Activated CD4-positive, CD25-positive, alpha-beta regulatory T cell treated with anti-CD3 and anti-CD28 coated beads, Interleukin-2, amount 50 U/mL, for 16 hours (primary cell): Measurements from ENCODE around the gene ST6GALNAC3.
"Not testable (repeated sequence)": the region's sequence is repeated elsewhere in the genome, so short reads cannot be mapped to it uniquely, and the experiment has no call there.

Experiments
- DNase-seq: peaks from one replicate; pipeline ENCODE4 v3.0.0-alpha.2; 2020; ENCODE audit warnings: low read depth, low spot score

Gene ST6GALNAC3

GRCh38 chr1:76073481-76073880 lies 1.1 kb upstream of the ST6GALNAC3 start:
- DNase-seq, result no peak

DNA sequence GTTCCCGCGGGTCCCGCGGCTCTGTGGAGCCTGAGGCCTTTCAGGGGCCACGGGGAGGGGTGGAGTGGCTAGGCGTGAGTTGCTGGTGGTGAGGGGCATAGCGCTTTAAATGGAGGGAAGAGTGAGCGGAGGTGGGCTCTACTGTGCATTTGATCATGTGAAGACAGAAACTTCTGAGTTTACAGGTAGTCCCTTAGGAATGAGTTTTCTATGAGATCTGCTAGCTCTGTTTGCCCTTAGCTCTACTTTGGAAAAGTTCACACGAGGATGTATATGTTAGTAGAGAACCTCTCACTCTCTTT lies 593 bp downstream of the ST6GALNAC3 start:
- no peak for DNase-seq

GRCh38 chr1:76075877-76076276 lies 1.3 kb downstream of the ST6GALNAC3 start:
- no peak for DNase-seq

GRCh38 chr1:76079475-76080227 lies 5.1 kb downstream of the ST6GALNAC3 start:
- DNase-seq, result no peak

DNA sequence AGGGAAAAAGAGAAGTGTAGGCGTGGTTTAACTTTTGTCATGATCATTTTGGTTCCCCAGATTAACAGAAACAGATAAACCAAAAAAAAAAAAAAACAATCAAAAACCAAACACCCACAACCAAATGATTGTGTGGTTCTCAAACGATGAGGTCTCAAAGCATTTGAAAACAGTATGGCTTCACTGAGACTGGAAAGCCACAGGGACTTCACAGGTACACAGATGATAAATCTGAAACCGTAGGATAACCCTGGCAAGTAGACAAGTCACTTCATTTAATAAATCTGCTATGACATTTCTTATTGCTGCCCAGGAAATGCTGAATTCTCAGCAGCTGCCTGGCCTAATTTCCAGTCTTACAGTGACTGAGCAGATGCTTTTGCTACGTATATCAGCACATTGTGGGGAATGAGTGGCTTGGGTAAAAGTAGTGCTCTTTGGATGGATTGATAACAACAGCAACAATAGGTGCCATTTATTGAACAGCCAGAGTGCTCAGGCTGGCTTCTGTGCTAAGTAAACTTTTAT lies 6.1 kb downstream of the ST6GALNAC3 start:
- no peak for DNase-seq

DNA sequence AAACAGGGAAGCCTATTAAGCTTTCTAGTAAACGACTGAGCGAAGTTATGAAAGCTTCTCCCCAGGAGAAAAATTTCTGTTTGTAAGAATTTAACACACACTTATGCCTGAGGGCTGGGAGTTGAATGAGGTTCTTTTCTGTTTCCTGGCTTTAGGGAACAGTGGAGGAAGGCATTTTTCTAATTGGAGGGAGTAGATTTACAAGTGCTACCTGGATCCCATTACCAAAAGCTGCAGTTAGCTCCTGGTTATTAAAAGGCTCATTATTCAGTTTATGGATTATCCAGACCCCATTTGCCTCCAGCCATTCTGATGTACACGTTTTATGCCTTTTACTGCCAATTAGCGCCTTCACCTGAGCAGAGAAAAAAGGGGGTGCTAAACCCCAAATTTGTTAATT lies 7.5 kb downstream of the ST6GALNAC3 start:
- DNase-seq, result no peak

GRCh38 chr1:76083189-76083588 lies 8.6 kb downstream of the ST6GALNAC3 start:
- DNase-seq, result no peak

DNA sequence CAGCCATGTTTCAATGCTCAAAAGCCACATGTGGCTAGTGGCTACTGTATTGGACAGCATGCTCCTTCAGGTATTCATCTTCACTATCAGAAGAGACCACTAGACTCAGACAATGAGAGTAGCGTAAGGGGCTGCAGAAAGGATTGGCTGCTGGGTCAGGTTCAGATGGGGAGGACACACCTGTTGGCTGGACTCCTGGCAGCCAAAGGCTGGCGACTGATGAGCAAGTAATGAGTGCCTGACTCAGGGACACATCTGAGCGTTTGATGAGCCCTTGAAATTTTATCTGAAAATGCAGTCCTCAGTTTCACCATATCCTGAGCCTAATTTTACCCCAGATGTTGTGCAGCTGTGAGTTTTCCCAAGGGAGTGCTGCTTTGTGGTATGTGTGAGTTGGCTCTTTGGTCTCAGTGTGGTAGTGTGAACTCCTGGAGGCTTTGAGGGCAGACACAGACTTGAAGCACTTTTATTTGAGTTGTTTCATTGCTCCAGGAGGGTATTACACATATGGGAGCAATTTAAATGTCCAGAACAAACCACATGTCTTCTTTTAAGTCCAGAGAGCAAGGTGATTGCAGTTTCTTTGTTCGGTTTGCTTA lies 9.6 kb downstream of the ST6GALNAC3 start:
- DNase-seq, result no peak

DNA sequence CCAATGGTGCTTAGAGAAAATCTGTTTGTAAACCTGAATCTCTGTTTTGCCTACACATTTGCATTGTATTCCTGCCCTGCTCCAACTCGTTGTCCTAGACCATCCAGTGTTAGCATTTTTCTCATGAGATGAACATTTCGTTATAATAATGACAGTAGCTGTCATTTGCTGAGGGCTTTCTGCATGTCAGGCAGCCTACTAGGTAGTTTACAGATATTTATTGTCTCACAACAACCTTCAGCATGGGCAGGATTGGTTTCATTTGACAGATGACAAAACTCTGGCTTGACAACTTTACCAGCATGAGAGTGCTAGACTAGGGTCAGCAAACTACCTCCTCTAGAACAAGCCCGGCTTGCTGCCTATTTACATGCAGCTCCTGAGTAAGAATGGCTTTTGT lies 10.1 kb downstream of the ST6GALNAC3 start:
- no peak for DNase-seq

- no peak for DNase-seq
These were observed 11.6 kb downstream of the ST6GALNAC3 start for GRCh38 chr1:76086109-76086508.

DNA sequence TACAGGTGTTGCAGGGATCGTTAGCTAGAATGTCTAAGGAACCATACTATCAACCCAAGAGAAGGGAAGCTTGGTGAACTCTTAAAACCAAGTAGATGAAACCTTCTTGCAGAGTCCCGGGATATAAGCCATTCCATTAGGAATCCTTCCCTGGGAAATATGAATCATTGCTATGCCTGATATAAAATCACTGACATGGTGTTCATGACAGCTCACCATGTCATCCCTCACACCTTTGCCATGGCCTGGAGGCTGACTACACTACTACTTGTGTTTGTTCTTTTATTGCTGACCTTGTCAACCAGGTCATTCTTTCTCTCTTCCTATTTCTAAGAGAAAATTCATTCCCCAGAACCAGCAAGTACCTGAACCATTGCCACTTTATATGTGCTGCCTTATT lies 12.1 kb downstream of the ST6GALNAC3 start:
- no peak for DNase-seq

- no peak for DNase-seq
These were observed 16.0 kb downstream of the ST6GALNAC3 start for GRCh38 chr1:76090283-76091203.

DNA sequence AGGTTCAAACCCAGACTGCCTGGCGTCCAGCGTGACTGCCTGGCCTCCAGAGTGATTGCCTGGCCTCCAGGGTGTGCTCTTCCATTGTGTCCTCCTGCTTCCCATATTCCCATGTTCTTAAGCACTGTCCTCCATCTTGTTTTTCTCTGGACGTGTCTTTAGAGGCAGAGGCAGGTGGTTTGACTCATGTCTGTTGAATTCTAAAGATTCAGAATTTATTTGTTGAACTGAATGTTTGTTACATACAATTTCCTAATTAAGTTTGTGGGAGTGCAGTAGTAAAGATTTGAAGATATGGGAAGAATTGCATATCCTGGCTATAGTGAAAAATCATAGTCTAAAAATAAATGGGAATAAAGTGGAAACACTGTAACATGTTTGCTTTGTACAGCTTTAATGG lies 18.3 kb downstream of the ST6GALNAC3 start:
- no peak for DNase-seq

DNA sequence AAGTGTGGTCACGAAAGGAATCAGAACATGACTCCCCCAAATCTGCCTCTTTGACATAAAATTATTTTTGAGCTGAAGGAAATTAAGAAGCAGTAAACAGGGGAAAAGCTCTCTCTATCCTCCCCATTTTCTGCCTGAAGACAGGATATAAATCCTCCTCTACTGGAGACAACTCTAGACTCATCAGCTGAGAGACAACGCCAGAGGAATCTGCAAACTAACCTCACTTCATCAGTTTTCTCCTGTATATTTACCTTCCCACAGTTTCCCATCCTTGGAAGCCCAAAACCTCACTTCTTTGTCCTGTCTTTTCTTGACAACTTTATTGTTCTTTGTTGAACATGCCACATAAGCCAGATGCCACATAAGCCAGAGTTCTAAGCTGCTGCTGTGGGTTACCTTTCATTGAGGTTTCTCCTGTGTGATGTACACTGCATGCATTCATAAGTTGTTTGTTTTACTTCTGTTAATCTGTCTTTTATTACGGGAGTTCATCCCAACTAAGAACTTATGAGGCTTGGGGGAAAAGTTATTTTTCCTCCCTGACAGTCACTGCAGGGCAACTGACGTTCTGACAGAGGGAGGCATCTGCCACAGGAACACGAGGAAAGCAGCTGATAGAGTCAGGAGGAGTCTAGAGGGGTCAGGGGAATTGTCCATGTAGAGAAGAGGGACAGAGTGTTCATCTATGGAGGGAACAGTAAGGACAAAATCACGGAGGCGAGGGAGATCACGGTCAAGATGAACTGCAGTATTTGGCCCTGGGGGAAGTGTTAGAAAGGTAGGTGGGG lies 19.2 kb downstream of the ST6GALNAC3 start:
- DNase-seq, result no peak

DNA sequence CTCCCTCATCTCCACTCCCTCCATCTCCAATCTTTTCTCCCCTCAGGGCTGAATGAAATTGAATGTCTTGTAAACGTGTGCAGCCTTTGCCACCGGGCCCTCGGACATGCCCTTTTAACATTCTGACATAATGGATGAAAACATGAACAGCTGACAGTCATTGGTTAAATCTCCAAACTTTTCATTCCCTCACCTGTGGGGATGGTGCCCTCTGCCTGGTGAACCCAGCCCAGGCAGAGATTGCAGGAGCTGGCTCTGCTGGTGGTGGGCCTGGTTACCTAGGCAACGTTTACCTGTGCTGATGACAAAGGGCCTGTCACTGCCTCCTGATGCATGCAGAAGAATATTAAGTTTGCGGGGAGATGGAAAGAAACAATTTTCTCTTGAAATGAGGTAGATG lies 21.3 kb downstream of the ST6GALNAC3 start:
- DNase-seq, result no peak

DNA sequence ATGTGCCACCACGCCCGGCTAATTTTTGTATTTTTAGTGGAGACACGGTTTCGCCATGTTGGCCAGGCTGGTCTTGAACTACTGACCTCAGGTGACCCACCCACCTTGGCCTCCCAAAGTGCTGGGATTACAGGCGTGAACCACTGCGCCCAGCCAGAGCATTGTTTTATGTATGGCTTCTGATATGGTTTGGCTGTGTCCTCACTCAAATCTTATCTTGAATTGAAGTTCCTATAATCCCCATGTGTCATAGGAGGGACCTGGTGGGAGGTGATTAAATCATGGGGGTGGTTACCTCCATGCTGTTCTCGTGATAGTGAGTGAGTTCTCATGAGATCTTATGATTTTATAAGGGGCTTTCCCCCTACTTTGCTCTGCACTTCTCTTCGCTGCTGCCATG lies 22.5 kb downstream of the ST6GALNAC3 start:
- DNase-seq, result not testable (repeated sequence)

DNA sequence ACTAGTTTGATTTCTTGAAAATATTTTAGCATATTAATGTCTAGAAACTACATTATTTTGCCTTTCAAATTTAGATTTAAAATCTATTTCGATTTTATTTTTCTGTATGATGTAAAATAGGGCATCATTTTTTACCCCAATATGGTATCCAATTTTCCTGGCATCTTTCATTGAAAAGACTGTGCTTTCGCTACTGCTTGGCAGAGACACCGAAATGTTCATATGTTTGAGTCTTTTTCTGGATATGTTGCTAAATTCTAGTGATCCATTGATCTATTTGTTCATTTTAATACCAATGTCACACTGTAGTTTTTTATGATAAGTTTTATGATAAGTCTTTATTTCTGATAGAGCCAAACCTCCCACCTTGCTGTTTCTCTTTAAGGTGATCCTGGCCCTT lies 24.3 kb downstream of the ST6GALNAC3 start:
- DNase-seq, result no peak

DNA sequence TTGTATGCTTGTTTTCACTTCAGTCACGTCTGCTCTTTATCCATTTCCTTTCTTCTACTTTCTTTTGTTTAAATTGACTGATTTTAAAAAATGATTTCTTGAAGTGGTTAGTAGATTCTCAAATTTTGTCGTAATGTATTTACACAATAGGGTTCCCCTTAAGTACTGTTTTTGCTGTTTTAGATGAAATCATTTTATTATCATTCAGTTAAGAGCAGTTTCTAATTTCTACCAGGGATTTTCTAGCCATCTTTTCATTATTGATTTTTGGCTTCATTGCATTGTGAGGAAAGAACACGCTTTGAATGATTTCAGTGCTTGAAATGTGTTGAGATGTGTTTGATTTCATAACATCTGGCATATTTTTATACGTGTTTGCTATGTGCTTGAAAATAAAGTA lies 27.0 kb downstream of the ST6GALNAC3 start:
- DNase-seq, result no peak

DNA sequence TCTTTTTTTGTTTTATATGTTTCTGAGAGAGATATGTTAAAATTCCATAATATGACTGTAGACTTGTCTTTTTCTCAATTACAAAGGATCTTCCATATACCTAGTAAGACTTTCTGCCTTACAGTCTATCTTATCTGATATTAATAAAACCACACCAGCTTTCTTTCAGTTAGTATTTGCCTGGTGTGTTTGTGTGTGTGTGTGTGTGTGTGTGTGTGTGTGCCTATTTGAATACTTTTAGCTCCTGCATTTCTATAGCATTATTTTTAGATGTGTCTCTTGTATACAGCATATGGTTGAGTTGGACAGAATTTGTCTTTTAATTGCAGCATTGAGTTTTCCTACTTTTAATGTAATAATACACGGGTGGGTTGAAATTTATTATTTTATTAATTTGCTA lies 27.5 kb downstream of the ST6GALNAC3 start:
- DNase-seq, result no peak

- DNase-seq, result no peak
These were observed 28.5 kb downstream of the ST6GALNAC3 start for GRCh38 chr1:76103034-76103433.

DNA sequence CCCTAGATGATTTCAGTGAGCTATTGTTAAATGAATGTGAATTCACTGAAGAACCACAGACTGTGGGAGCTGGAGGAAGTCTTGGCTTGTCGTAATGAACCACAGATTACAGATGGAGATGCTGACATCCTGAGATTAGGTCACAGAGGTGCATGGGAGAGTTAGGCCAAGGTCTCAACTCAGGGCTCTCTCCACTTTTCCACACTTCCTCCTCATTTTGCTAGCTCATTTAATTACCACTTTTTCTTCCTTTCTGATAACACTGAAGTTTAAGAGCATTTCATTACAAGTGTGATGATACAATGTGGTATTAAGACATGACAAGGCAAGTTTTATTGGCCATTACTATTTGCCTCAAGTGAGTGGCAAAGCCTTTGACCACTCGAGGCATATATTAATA lies 30.8 kb downstream of the ST6GALNAC3 start:
- no peak for DNase-seq

- DNase-seq, result no peak
These were observed 31.7 kb downstream of the ST6GALNAC3 start for GRCh38 chr1:76106251-76106650.
